HG03565 (cell line): ENCODE data around the gene KCNJ14.

Experiments used
- ATAC-seq: cut with Tn5 transposase; IDR thresholded peaks from one replicate; pipeline ENCODE4 v1.9.1; 2021; ENCODE audit warnings: mild to moderate bottlenecking, moderate library complexity; ENCODE audit not compliant: unreplicated experiment

KCNJ14 gene

GRCh38 chr19:48445256-48445605, 10.1 kb upstream of the KCNJ14 start:
- ATAC-seq: peak; percentile 18

DNA sequence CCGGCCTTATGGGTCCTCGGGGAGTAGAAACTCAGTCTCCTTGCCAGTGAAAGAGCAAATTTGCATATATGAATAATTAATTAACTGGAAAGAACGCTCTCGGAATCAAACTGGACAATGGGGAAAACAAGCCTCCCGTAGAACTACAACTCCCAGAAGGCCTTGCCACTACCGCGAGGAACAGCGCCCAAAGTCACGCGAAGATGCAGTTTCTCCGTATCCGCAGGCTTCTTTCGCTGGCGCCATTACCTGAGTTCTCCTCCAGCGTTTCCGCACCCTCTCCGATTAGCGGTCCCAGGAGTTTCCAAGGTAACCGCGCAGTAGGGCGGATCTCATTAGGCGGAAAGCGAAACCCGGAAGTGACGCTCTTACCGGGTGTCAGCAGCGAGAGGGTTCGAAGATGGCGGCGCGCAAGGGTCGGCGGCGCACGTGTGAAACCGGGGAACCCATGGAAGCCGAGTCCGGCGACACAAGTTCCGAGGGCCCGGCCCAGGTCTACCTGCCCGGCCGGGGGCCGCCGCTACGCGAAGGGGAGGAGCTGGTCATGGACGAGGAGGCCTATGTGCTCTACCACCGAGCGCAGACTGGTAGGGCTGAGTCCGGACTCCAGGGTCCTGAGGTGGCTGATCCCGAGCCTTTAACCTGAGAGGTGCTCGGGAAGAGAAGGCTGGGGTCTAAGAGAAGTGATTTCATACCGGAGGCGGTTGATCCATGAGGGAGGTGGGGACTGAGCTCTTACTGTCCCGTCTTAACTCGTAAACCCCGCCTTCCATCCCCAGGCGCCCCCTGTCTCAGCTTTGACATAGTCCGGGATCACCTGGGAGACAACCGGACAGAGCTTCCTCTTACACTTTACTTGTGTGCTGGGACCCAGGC, 9.5 kb upstream of the KCNJ14 start, which contains the start of gene GRWD1:
GRWD1 (plus strand) TSS at position 378 of the 876 bp plus-strand sequence; CDS start at position 401, 23 bp downstream.
- ATAC-seq: peak; percentile 80

GRCh38 chr19:48446579-48446978, 8.8 kb upstream of the KCNJ14 start:
- ATAC-seq: no peak

DNA sequence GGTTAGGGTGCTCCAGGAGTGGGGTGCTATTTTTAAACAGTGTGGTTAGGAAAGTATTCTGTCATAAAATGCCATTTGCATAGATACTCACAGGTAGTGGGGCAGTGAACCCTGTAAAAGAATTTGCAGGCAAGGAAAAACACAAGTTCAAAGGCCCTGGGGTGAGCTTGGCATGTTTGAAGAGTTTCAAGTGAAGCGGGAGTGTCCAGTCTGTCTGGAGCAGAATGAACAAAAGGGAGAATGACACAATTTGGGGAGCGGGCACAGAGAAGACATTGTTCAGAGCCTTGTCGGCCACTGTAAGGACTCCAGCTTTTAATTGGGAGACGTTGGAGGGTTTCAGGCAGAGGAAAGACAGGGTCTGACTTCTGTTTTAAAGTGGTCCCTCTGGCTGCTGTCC, 6.8 kb upstream of the KCNJ14 start:
- ATAC-seq: no peak

DNA sequence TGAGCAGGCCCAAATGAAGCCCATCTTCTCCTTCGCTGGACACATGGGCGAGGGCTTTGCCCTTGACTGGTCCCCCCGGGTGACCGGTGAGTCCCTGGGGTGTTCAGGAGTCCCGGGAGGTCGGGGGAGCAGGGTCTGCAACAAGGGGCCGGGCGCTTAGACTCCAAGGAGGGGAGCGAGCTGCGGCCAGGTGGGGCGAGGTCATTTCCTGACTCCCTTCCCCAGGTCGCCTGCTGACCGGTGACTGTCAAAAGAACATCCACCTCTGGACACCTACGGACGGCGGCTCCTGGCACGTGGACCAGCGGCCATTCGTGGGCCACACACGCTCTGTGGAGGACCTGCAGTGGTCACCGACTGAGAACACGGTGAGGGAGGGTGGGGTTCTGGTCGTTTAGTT, 4.9 kb upstream of the KCNJ14 start:
- ATAC-seq: no peak

- ATAC-seq: no peak
Measured at GRCh38 chr19:48450863-48451262, 4.5 kb upstream of the KCNJ14 start.

DNA sequence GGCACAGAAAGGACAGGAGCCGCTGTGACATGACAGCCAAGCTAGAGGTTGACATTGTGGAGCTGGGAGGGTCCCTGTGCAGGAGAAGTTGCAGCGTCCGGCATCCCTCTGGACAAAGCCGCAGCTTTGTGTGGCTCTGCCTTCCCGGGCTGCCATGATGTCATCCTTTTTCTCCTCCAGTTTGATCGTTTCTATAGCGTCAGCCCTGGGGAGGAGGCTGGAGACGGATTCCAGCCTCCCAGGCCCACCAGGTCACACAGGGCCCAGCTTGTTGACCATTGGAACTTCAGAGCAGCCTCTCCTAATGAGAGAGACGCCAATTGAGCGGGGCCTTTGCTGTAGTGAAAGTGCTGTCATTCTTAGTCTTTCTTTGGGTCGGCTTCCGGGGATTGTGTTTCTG, 3.8 kb upstream of the KCNJ14 start:
- ATAC-seq: no peak

DNA sequence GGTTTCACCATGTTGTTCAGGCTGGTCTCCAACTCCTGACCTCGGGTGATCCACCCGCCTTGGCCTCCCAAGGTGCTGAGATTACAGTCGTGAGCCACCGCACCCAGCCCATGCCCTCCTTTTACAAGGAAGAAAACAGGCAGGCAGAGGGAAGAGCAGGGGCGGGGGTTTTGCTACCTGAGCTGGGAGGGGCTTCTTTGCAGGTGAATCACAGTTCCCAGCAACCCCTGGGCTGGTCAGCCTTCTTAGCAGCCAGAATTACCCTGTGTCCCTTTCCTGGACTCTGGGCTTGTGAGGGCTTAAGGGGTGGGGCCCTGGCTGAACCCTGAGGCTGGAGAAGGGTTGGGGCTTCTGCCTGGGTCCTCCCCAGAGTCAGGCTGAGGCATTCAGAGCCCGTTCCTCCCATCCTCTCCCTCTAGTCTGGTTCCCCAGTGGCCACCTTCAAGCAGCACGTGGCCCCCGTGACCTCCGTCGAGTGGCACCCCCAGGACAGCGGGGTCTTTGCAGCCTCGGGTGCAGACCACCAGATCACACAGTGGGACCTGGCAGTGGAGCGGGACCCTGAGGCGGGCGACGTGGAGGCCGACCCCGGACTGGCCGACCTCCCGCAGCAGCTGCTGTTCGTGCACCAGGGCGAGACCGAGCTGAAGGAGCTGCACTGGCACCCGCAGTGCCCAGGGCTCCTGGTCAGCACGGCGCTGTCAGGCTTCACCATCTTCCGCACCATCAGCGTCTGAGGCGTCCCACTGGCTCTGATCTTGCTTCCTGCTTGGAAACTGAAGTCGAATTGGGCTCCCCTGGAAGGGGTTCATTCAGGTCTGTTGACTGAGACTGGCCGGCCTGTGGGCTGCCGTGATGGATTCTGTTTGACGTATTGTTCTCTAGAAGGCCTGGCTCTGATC, 2.8 kb upstream of the KCNJ14 start:
- ATAC-seq: no peak

DNA sequence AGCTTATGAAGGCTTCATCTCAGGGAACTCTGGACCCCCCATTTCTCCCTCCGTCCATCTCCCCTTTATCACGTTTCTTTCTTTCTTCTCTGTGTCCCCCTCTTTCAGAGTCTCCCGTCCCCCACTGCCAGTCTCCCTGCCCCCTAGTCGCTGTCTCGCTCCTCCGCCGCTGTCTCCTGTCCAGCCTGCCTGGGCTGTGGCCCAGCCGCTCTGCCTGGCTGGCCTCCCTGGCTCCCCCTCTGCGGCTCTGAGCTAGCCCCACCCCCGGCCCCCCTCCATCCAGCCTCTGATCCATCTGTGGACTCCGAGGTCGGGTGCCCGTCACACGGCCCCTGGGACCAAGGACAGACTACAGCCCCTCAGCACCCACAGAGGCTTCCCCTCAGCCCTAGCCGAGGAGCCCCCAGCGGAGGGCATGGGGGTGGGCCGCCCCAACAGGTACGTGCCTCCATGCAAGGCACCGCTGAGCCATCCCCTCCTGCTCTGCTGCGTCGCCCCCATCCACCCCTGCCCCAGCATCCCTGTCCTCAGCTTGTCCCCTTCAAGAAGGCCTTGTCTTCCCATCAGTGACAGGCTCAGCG, 1.1 kb upstream of the KCNJ14 start:
- no peak for ATAC-seq

DNA sequence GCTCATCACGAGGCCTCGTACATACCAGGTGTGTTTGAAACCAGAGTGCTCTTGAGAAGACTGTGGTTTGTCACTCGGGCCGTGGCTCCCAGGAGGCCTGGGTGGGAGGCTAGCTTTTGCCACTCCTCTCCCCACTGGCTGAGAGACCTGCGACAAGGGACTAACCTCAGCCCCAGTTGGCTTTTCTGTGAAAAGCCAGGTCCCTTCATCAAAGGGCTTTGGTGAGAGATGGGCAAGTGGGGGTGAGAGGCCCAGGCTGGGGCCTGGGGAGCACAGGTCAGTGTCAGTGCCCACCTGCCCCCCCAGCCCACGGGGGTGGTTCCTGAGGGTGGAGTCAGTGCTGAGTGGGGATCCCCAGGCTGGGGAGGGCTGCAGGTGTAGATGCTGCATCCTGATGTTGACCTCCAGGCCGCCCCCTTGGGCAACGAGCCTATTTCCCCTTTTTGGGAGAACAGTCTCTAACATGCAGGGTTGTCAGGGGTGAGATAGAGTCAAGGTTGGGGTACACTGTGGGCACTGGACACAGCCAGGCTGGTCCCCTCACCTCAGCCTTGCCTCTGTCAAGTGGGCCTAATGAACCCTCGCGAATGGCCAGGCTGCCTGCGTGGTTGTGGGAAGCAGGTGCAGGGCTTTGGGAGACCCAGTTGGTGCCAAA, 661 bp downstream of the KCNJ14 start:
- ATAC-seq: no peak

GRCh38 chr19:48456864-48457263, 1.5 kb downstream of the KCNJ14 start:
- ATAC-seq: no peak

DNA sequence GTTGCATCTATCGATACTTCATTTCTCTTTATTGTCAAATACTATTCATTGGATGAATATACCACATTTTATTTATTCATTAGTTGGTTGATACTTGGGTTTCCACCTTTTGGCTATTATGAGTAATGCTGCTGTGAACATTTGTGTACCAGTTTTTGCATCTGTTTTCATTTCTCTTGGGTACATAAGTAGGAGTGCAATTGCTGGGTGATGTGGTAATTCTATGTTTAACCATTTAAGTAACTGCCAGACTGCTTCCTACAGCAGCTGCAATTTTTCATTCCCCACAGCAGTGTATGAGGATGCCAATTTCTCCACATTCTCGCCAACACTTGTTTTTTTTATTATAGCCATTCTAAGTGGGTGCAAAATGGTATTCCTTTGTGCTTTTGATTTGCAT, 2.6 kb downstream of the KCNJ14 start:
- ATAC-seq: no peak

GRCh38 chr19:48461651-48461981, 6.2 kb downstream of the KCNJ14 start:
- no peak for ATAC-seq

- no peak for ATAC-seq
Measured at GRCh38 chr19:48461982-48462655, 6.7 kb downstream of the KCNJ14 start.

- no peak for ATAC-seq
Measured at GRCh38 chr19:48465215-48465614, 9.8 kb downstream of the KCNJ14 start.

DNA sequence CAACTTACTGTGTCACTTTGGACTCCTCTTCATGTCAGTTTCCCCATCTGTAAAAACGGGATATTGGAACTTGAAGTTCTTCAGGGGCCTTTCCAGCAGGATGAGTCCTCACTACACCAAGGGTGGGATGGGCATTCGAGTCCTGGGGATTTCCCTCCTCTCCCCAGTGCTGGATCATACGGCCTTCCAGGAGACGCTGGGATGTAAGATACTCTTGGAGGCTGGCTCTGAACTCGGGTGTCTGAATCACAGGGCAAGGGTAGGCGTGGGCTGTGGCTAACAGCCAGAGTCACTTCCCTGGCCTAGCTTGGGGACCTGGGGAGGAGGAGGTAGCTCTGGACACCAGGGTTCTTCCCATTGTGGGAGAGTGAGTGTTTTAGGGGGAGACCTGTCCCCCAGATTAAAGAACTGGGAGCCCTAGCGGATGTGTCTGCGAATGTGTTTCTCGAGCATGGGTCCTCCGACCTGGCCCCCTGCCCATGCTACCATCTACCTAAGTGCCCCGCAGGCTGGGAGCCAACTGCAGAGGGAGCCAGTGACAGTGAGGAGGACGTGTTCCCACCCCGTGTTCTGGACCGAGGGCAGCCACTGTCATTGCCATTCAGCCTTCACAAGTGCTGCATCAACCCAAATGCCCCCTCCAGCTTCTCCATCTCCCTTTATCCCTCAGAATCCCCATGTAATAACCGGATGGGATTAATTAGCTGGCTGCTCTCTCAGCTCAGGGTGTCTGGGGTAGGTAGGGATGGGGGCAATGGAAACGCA, 11.4 kb downstream of the KCNJ14 start:
- no peak for ATAC-seq

- peak; percentile 88 for ATAC-seq
Measured at GRCh38 chr19:48468772-48469288, 13.5 kb downstream of the KCNJ14 start.

GRCh38 chr19:48469289-48469881, 14.0 kb downstream of the KCNJ14 start, which contains the start of gene CYTH2:
CYTH2 (plus strand) TSS chr19:48469369; CDS start chr19:48469508, 139 bp downstream.
- ATAC-seq: peak; percentile 2
